ENCODE data around the gene EML6.
"Not testable (repeated sequence)": the region's sequence is repeated elsewhere in the genome, so short reads cannot be mapped to it uniquely, and the experiment has no call there.

The EML6 gene

DNA sequence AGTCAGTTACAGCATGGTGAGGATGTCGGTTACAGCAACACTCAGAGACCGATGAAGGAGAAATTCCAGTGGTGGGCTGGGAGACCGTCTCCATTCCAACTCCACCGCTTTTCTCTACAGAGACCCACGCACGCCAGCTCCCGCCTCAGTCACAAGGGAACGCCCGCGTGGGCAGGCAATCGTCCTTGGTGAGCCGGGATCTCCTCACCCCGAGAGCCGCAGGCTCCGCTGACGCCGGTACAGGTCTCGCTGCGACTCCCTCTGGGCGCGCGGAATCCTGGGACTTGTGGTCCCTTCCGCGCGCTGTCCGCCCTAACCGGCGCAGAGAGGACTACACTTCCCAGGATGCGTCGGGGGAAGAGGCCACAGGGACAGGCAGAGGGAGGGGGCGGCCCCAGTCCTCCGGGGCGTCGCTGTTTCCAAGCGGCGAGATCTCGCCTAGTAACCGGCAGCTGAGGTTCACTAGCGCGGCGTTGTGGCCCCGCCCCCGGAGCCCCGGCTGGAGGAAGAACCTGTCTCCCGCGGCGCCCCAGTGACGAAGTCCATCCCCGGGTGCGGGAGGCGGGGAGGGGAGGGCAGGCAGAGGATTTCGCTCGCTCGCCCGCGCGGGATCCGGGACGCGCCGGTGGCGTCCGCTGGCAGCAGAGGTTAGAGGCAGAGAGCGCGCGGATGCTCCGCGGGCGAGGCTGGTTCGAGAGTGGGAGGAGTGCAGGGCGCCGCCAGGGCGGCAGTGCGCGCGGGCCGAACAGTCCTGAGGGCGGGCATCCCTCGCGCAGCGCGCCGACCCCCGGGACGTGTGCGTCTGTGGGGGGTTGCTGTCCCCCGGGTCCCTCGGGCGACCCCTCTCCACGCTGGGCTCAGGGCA lies at the start of gene EML6:
Gene EML6, plus strand, starts transcription at position 532 of the 865 bp plus-strand sequence. CDS start 1,400 bp downstream, outside the sequence.
- peak; percentile 96 to 98 for DNase-seq (ENCODE audit: low read depth in 2 of 2)

DNA sequence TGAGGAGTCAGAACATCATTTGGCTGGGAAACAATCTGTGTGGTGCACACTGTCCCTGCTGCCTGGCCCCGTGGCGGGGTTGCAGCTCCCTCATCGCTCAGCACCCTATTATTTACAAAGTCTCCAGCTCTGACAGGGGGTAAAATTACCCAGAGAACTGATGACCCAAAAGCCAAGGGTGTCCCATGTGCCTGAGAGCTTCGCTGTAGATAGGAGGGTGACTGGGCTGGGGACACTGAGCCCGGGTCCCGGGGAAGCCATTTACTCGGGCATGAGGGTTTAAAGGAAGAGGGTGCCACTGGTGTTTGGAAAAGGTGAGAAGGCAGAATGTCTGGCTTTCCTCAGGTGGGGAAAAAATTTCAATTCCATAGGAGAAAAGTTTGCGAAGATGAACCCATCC lies 48.2 kb upstream of the EML6 start:
- no peak for DNase-seq (ENCODE audit: low read depth in 2 of 2)

DNA sequence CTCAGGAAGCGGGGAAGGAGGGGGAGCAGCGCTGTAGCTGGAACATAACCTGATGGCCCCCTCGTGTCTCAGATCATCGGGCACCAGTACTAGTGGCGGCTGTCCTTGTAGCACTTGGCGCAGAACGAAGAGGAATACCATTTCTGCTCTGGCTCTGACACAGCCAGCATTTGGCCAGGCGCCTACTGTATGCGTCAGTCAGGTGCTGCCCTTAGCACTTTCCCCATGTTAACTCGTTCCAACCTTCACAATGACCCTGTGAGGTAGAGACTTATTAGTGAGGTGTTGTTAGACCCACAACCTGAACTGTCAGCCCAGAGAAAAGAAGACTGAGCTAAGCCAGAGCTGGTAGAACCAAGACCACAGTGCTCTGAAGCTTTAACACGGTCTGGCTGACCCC lies 47.7 kb upstream of the EML6 start:
- no peak for DNase-seq (ENCODE audit: low read depth in 2 of 2)

DNA sequence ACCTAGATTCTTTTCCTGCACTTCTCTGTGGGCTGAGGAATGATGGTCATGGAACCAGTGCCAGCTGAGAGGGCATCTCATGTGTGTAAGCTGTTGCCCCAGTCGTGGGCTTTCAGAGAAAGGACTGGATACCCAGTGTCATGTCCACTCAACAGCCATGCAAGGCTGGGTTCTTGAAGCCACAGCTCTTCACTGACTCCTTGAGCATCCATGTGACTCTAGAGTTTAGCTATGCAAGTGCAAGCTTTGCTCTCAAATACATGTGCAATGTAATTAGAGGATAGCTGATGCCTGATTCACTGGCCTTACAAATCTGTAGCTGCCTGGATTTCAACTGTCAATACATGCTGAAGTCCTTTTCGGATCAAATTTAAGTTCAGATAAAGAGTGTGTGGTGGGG lies 46.8 kb upstream of the EML6 start:
- DNase-seq (ENCODE audit: low read depth in 2 of 2): no peak

DNA sequence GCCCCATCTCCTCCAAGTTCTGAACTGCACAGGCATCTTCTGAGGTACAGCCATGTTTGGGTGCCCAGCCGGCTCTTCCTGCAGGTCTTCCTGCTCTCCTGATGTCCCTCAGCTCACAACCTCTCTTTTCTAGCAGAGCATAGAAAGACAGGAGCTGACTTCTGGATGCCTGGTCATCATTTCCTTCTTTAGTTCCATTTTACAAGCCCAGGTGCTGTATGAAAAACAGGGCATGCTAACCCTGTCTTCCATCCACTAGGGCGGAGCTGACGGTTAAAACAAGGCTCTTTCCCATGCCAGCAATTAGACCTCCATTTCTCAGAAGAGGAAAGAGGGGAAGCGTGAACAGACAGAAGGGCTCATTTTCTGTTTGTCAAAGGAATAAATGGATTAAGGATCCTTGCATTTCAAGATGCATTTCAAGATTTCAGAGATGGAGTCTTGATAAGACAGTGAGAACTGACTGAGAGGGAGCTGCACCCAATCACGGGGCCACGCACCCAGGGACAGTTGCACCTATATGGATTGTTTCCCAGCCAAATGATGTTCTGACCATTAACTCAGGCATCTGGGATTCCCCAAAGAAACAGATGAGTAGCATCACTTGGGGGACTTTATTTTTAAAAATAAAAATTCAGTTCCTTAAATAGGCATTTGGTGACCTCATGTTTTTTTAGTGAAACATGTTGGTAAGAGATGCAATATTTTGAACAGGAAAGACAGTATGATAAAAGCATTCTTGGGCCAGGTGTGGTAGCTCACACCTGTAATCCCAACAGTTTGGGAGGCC lies 45.8 kb upstream of the EML6 start:
- no peak for DNase-seq (ENCODE audit: low read depth in 2 of 2)

DNA sequence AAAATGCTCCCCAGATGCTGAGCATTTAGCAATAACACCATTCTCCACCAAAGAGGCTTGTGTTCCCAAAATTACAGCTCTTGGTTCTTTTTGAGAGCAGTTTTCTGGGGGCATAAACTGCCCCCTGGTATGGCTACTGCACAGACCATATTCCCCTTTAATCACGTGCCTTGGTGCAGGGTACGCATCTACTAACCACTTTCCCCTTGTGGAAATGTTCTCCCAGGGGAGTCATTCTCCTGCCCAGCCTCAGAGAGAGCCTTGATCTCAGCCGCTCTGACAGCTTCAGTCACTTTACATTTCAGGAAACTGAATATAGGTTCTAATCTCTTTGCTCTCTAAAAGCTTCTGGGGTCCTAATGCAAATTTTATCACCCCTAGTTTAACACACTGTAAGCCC lies 44.7 kb upstream of the EML6 start:
- DNase-seq (ENCODE audit: low read depth in 2 of 2): no peak

DNA sequence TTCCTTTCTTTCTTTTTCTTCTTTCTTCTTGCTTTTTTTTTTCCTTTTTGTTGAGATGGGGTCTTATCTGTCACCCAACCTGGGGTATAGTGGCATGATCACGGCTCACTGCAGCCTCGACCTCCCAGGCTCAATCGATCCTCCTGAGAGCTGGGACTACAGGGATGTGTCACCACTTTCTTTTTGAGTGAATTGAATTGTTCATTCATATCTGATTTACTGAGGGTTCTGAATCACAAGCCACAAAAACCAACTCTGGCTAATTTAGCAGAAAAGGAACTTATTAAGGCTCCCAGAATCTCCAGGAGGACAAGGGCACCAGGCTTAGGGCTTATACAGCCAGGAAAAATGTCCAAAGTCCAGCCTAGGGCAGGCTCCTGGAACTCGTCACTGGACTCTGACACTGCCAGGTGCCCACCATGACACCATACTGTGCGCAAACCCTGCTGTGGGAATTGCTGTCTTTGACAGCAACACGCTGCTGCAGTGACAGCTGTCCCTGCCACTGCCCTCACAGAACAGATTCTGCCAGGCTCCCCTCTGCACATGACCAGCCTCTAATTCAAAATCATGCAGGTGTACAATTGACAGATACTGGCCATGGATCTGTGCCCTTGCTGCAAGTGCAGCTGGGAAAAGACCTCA lies 42.9 kb upstream of the EML6 start:
- DNase-seq (ENCODE audit: low read depth in 2 of 2): no peak

DNA sequence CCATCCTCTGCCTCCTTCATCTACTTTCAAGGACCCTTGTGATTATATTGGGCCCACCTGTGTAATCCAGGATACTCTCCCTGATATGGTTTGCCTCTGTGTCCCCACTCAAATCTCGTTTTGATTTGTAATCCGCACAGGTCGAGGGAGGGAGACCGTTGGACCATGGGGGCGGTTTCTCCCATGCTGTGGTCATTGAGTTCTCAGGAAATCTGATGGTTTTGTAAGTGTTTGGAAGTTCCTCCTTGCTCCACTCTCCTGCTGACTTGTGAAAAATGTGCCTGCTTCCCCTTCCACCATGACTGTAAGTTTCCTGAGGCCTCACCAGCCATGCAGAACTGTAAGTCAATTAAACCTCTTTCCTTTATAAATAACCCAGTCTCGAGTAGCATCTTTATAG lies 42.0 kb upstream of the EML6 start:
- DNase-seq (ENCODE audit: low read depth in 2 of 2): no peak

DNA sequence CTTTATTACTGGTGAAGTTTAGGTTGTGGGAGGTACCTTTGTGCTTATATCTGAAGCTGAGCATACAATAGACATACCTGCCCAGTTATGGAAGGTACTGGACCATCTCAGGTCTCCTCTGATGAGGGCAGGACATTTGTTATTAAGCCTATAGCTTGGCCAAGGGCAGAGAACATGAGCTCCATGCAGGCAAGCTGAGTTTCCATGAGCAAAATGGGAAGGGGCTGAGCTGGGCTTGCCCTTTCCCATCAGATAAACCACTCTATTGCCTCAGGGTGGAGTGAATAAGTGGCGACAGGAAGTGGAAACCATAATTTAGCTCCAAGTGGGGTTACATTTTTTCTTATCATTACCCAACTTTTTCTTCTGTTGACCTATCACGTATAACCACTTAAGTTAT lies 39.9 kb upstream of the EML6 start:
- no peak for DNase-seq (ENCODE audit: low read depth in 2 of 2)

DNA sequence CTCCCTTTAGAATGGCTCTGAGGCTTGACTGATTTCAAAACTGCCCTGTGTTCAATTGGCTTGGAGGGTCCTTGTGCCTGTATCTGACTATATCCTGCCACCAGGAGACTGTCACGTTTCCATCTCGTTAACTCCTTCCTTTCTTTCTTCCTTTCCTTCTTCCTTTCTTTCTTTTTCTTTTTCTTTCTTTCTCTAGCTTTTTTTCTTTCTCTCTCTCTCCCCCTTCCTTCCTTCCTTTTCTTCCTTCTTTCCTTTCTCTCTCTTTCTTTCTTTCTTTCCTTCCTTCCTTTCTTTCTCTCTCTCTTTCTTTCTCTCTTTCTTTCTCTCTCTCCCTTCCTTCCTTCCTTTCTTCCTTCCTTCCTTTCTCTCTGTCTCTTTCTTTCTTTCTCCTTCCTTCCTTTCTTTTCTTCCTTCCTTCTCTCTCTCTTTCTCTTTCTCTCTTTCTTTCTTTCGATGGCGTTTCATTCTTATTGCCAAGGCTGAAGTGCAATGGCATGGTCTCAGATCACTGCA lies 38.1 kb upstream of the EML6 start:
- no peak for DNase-seq (ENCODE audit: low read depth in 2 of 2)

DNA sequence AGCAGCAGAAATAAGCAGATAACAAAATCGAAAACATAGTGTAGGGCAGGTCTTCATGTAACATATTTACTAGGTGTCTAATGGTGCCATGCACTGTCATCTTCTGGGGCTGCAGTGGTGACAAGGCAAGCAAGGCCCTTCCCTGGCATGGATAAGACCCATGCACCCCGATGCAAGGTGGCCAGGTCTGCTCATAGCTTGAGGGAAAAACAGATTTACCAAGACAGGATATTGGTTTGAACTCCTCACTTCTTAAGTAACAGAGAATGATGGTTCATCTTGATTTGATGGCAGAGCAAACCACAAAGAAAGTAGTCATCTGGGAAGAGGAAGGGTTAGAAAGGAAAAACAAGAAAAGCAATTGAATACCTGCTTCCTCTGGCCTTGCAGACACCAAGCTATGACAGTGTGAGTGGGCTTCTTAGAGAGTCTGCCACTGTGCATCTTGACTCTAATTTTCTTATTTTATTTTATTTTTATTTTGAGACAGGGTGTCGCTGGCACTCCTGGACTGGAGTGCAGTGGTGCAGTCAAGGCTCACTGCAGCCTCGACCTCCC lies 35.8 kb upstream of the EML6 start:
- DNase-seq (ENCODE audit: low read depth in 2 of 2): no peak

DNA sequence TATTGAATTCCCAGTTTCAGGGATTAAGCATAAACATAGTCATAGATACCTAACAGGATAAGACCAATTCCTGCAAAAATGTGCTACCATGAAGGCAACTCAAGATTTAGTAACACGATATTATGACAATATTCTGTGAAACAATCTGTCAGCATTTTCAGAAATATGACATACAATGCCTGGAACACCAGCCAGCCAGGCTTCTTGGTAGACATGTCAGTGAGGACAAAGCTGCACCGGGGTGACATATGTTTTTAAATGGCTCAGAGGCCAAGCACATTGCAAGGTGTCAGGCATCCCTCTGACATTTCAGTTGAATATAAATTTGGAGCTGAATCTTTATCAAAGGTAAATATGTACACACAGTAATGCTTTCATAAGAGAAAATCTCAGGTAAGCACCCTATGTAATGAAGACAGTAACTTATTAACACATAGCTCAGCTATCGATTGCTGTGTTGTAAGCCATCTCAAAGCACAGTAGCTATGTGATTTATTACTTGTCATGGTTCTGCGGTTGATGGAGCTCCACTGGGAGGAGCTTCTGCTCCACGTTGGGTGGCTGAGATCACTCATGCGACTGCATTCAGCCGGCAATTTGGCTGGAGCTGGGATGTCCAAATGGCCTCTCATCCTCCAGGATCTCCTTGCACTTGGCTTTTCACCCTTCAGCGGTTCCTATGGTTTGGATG lies 31.9 kb upstream of the EML6 start:
- DNase-seq (ENCODE audit: low read depth in 2 of 2): no peak

DNA sequence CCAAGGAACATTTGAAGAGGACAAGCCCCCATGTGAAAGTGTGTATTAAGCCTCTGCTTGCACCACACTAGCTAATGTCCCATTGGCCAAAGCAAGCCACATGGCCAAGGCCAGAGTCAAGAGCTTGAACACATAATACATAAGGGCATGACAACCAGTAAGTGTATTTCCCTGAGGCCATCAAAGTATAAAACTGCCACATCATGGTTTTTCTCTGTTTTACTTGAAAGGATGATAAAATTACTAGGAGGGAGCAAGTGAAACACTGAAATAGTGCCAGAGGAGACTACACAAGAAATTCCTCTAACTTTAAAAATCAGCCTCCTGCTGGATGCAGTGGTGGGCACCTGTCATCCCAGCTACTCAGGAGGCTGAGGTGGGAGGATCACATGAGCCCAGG lies 30.9 kb upstream of the EML6 start:
- no peak for DNase-seq (ENCODE audit: low read depth in 2 of 2)

DNA sequence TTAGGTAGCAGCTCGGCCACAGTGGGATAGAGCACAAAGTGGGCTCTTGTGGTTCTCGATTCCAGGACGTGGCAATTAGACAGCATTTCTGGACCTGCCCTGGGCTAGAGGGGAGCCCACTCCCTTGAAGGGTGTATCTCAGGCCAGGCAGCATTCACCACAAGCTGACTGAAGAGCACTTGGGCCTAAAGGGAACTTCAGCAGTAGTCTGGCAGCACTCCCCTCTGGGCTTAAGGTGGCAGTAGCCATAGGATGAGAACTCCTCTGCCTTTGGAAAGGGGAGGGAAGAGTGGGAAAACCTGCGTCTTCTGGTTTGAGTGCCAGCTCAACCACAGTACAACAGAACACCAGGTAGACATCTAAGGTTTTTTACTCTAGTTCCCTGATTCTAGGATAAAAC lies 28.1 kb upstream of the EML6 start:
- DNase-seq (ENCODE audit: low read depth in 2 of 2): no peak

DNA sequence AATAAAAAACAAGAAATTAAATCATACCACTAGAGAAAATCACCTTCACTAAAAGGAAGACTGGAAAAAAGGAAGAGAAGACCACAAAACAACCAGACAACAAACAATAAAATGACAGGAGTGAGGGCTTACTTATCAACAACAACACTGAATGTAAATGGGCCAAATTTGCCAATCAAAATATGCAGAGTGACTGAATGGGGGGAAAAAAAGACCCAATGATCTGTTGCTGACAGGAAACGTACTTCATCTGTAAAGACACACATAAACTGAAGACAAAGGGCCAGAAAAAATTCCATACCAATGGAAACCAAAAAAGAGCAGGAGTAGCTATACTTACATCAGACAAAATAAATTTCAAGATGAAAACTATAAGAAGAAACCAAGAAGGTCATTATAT lies 25.5 kb upstream of the EML6 start:
- DNase-seq (ENCODE audit: low read depth in 2 of 2): no peak

DNA sequence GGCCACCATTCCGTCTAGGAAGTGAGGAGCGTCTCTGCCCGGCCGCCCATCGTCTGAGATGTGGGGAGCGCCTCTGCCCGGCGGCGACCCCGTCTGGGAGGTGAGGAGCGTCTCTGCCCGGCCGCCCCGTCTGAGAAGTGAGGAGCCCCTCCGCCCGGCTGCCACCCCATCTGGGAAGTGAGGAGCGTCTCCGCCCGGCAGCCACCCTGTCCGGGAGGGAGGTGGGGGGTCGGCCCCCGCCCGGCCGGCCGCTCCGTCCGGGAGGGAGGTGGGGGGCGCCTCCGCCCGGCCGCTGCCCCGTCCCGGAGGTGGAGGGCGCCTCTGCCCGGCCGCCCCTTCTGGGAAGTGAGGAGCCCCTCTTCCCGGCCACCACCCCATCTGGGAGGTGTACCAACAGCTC lies 24.5 kb upstream of the EML6 start:
- DNase-seq (ENCODE audit: low read depth in 2 of 2): not testable (repeated sequence)

DNA sequence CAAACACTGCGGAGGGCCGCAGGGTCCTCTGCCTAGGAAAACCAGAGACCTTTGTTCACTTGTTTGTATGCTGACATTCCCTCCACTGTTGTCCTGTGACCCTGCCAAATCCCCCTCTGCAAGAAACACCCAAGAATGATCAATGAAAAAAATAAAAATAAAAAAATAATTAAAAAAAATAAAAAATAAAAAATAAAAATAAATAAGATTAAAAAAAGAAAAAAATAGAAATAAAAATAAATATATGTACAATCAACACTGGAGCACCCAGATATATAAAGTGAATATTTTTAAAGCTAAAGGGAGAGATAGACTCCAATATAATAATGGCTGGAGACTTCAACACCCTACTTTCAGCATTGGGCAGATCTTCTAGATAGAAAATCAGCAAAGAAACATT lies 23.8 kb upstream of the EML6 start:
- DNase-seq (ENCODE audit: low read depth in 2 of 2): no peak

DNA sequence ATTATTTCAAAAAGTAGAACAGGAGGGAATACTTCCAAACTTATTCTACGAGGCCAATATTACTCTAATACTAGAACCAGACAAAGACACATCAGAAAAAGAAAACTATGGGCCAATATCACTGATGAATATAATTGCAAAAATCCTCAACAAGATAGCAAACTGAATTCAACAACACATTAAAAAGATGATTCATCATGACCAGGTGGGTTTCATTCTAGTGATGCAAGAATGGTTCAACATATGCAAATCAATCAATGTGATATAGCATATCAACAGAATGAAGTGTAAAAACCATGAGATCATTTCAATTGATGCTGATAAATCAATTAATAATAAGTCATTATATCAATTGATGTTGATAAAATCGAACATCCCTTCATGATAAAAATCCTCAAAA lies 22.4 kb upstream of the EML6 start:
- DNase-seq (ENCODE audit: low read depth in 2 of 2): no peak

DNA sequence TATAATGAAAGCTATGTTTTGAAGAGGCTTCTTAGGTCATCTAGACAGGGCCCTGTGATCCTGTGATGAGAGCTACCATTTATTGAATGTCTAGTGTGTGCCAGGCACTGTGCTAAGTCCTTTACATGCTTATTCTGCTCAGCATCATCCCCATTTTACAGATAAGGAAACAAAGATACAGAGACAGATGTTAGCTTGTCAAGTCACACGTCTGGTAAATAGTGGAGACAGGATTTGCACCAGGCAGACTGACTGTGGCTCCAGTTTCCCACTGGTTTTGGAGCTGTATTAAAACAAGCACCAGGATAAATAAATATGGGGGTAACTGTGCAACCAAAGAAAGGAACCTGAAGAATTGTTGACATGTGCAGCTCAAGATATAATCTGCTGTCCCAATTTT lies 19.2 kb upstream of the EML6 start:
- no peak for DNase-seq (ENCODE audit: low read depth in 2 of 2)

DNA sequence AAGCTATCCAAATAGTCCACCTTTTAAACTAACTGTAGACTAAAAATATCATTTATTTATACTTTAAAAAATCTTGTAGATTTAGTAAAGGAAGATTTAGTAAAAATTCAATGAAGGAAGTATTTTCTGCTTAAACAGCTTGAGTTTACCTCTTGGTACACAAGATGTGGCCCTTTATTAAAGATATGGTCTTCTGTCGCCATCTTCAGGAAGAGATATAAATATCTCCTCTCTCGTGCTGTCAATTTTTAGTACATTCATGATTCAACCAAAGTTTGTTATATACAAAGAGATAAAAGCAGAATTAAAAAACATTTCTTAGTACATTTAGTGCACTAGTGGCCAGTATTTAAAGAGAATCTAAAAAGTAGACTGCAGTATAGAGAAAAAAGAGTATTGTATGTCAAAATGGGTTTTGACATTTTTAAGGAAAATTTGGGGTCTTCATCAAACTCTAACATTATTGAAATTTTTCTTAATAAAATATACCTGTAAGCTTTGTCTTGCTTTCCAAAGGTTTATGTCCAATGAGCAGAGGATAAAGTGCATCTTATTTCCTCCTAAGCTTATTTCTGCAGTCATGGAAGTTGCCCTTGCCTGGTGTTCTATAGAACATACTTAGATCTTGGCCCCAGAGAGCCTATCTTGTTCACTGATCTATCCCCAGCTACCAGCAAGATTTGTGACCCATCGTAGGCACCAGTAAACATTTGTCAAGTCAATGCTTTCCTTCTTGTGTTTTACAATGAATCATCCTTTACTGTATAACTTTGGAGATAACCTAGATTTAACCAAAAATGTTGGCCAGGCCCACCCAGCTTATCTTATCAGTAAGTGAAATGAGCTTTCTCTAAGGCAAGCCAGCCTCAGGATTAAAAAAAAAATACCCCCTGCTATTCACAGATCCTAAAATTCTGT lies 18.5 kb upstream of the EML6 start:
- no peak for DNase-seq (ENCODE audit: low read depth in 2 of 2)
